Stimulated activated memory B cell treated with anti-CD40 and anti-IgM and Interleukin-4, amounts not matched to agents 10 μg/mL and 1 μg/mL and 100 μg/mL, for 72 hours (primary cell): ENCODE measurements around the gene CUBN.

ENCODE experiments used
- ATAC-seq: fragments of 150-1000 bp; cut with Tn5 transposase; 2 replicates; pipeline ENCODE4 v1.10.0; 2021
- H3K27ac Mint-ChIP-seq: one replicate; pipeline ENCODE4 v1.8.0; 2022; ENCODE audit warnings: mild to moderate bottlenecking, mixed read lengths
- H3K27me3 Mint-ChIP-seq: one replicate; pipeline ENCODE4 v1.8.0; 2022; ENCODE audit warnings: mixed read lengths
- H3K36me3 Mint-ChIP-seq: one replicate; pipeline ENCODE4 v1.8.0; 2022; ENCODE audit warnings: mixed read lengths
- H3K4me1 Mint-ChIP-seq: one replicate; pipeline ENCODE4 v1.8.0; 2022; ENCODE audit warnings: mixed read lengths
- H3K4me3 Mint-ChIP-seq: one replicate; pipeline ENCODE4 v1.8.0; 2022; ENCODE audit warnings: mild to moderate bottlenecking, moderate library complexity, mixed read lengths
- H3K9me3 Mint-ChIP-seq: one replicate; pipeline ENCODE4 v1.8.0; 2022; ENCODE audit warnings: mixed read lengths

Gene CUBN

GRCh38 chr10:16945593-16945992, 184.0 kb downstream of the CUBN start:
- ATAC-seq = no peak
- H3K9me3 Mint-ChIP-seq = no peaks in the 10 kb centered on the region
- H3K36me3 Mint-ChIP-seq = peaks cover 13% of the 10 kb centered on the region
- H3K4me1 Mint-ChIP-seq = peaks cover 7% of the 10 kb centered on the region
- no peak overlapping the region for H3K27ac Mint-ChIP-seq
- no peak overlapping the region for H3K4me3 Mint-ChIP-seq
- H3K27me3 Mint-ChIP-seq = peaks cover 5% of the 10 kb centered on the region

- Mint-ChIP-seq H3K27ac (no peak overlapping the region), H3K27me3 (peaks cover 11% of the 10 kb centered on the region), H3K9me3 (no peaks in the 10 kb centered on the region), H3K4me3 (no peak overlapping the region), H3K36me3 (peaks cover 13% of the 10 kb centered on the region), H3K4me1 (peaks cover 7% of the 10 kb centered on the region)
- no peak for ATAC-seq
These were observed 184.6 kb downstream of the CUBN start for GRCh38 chr10:16944986-16945385.

GRCh38 chr10:16944402-16944801, 185.2 kb downstream of the CUBN start:
- Mint-ChIP-seq H3K4me1 (peaks cover 7% of the 10 kb centered on the region), H3K27ac (no peak overlapping the region), H3K4me3 (no peak overlapping the region), H3K27me3 (peaks cover 12% of the 10 kb centered on the region), H3K36me3 (peaks cover 13% of the 10 kb centered on the region), H3K9me3 (no peaks in the 10 kb centered on the region)
- no peak for ATAC-seq

GRCh38 chr10:16943295-16944285, 186.0 kb downstream of the CUBN start:
- Mint-ChIP-seq H3K36me3 (peaks cover 13% of the 10 kb centered on the region), H3K9me3 (no peaks in the 10 kb centered on the region), H3K27me3 (peaks cover 12% of the 10 kb centered on the region), H3K4me3 (no peak overlapping the region), H3K27ac (no peak overlapping the region), H3K4me1 (peaks cover 7% of the 10 kb centered on the region)
- ATAC-seq = no peak

- Mint-ChIP-seq H3K36me3 (peaks cover 13% of the 10 kb centered on the region), H3K27me3 (peaks cover 12% of the 10 kb centered on the region), H3K9me3 (no peaks in the 10 kb centered on the region), H3K4me1 (peaks cover 7% of the 10 kb centered on the region), H3K4me3 (no peak overlapping the region), H3K27ac (no peak overlapping the region)
- ATAC-seq = no peak
These were observed 187.1 kb downstream of the CUBN start for GRCh38 chr10:16942381-16943078.

GRCh38 chr10:16941870-16942269, 187.7 kb downstream of the CUBN start:
- H3K36me3 Mint-ChIP-seq = peaks cover 7% of the 10 kb centered on the region
- no peak overlapping the region for H3K4me3 Mint-ChIP-seq
- H3K9me3 Mint-ChIP-seq = no peaks in the 10 kb centered on the region
- H3K27ac Mint-ChIP-seq = no peak overlapping the region
- H3K27me3 Mint-ChIP-seq = peaks cover 12% of the 10 kb centered on the region
- ATAC-seq = no peak
- H3K4me1 Mint-ChIP-seq = peaks cover 7% of the 10 kb centered on the region

- Mint-ChIP-seq H3K27me3 (peaks cover 12% of the 10 kb centered on the region), H3K27ac (no peak overlapping the region), H3K9me3 (no peaks in the 10 kb centered on the region), H3K36me3 (peaks cover 5% of the 10 kb centered on the region), H3K4me3 (no peak overlapping the region), H3K4me1 (peaks cover 7% of the 10 kb centered on the region)
- no peak for ATAC-seq
These were observed 188.5 kb downstream of the CUBN start for GRCh38 chr10:16941067-16941466.

GRCh38 chr10:16938952-16939351, 190.7 kb downstream of the CUBN start:
- Mint-ChIP-seq H3K9me3 (no peaks in the 10 kb centered on the region), H3K27me3 (peaks cover 12% of the 10 kb centered on the region), H3K4me1 (peaks cover 7% of the 10 kb centered on the region), H3K36me3 (peaks cover 5% of the 10 kb centered on the region), H3K4me3 (no peak overlapping the region), H3K27ac (no peak overlapping the region)
- no peak for ATAC-seq

GRCh38 chr10:16934461-16934860, 195.2 kb downstream of the CUBN start:
- no peaks in the 10 kb centered on the region for H3K4me1 Mint-ChIP-seq
- no peaks in the 10 kb centered on the region for H3K27me3 Mint-ChIP-seq
- H3K9me3 Mint-ChIP-seq = no peaks in the 10 kb centered on the region
- H3K27ac Mint-ChIP-seq = no peak overlapping the region
- H3K36me3 Mint-ChIP-seq = peaks cover 5% of the 10 kb centered on the region
- no peak for ATAC-seq
- no peak overlapping the region for H3K4me3 Mint-ChIP-seq

GRCh38 chr10:16933783-16934182, 195.8 kb downstream of the CUBN start:
- Mint-ChIP-seq H3K36me3 (peaks cover 5% of the 10 kb centered on the region), H3K4me3 (no peak overlapping the region), H3K4me1 (no peaks in the 10 kb centered on the region), H3K27me3 (no peaks in the 10 kb centered on the region), H3K27ac (no peak overlapping the region), H3K9me3 (no peaks in the 10 kb centered on the region)
- ATAC-seq = no peak

GRCh38 chr10:16931930-16932329, 197.7 kb downstream of the CUBN start:
- H3K27me3 Mint-ChIP-seq = no peaks in the 10 kb centered on the region
- H3K27ac Mint-ChIP-seq = no peak overlapping the region
- no peaks in the 10 kb centered on the region for H3K9me3 Mint-ChIP-seq
- no peak overlapping the region for H3K4me3 Mint-ChIP-seq
- ATAC-seq = no peak
- H3K36me3 Mint-ChIP-seq = peaks cover 11% of the 10 kb centered on the region
- no peaks in the 10 kb centered on the region for H3K4me1 Mint-ChIP-seq

GRCh38 chr10:16930540-16930939, 199.1 kb downstream of the CUBN start:
- no peaks in the 10 kb centered on the region for H3K4me1 Mint-ChIP-seq
- H3K27ac Mint-ChIP-seq = no peak overlapping the region
- no peaks in the 10 kb centered on the region for H3K9me3 Mint-ChIP-seq
- ATAC-seq = no peak
- no peak overlapping the region for H3K4me3 Mint-ChIP-seq
- no peaks in the 10 kb centered on the region for H3K27me3 Mint-ChIP-seq
- H3K36me3 Mint-ChIP-seq = peaks cover 11% of the 10 kb centered on the region

- no peak for ATAC-seq
- Mint-ChIP-seq H3K36me3 (peaks cover 11% of the 10 kb centered on the region), H3K4me1 (no peaks in the 10 kb centered on the region), H3K9me3 (no peaks in the 10 kb centered on the region), H3K27ac (no peak overlapping the region), H3K4me3 (no peak overlapping the region), H3K27me3 (no peaks in the 10 kb centered on the region)
These were observed 200.5 kb downstream of the CUBN start for GRCh38 chr10:16929069-16929468.

- Mint-ChIP-seq H3K36me3 (peaks cover 11% of the 10 kb centered on the region), H3K9me3 (no peaks in the 10 kb centered on the region), H3K4me1 (no peaks in the 10 kb centered on the region), H3K27me3 (no peaks in the 10 kb centered on the region), H3K4me3 (no peak overlapping the region), H3K27ac (no peak overlapping the region)
- no peak for ATAC-seq
These were observed 202.1 kb downstream of the CUBN start for GRCh38 chr10:16927546-16927945.

GRCh38 chr10:16923726-16924125, 205.9 kb downstream of the CUBN start:
- Mint-ChIP-seq H3K9me3 (no peaks in the 10 kb centered on the region), H3K4me3 (no peak overlapping the region), H3K27me3 (no peaks in the 10 kb centered on the region), H3K36me3 (peaks cover 11% of the 10 kb centered on the region), H3K27ac (no peak overlapping the region), H3K4me1 (no peaks in the 10 kb centered on the region)
- ATAC-seq = no peak

- H3K27ac Mint-ChIP-seq = no peak overlapping the region
- H3K4me1 Mint-ChIP-seq = no peaks in the 10 kb centered on the region
- H3K27me3 Mint-ChIP-seq = no peaks in the 10 kb centered on the region
- H3K4me3 Mint-ChIP-seq = no peak overlapping the region
- no peaks in the 10 kb centered on the region for H3K9me3 Mint-ChIP-seq
- ATAC-seq = no peak
- peaks cover 11% of the 10 kb centered on the region for H3K36me3 Mint-ChIP-seq
These were observed 206.3 kb downstream of the CUBN start for GRCh38 chr10:16923309-16923708.
